Measurements from ENCODE around the gene GEMIN5.

DNA sequence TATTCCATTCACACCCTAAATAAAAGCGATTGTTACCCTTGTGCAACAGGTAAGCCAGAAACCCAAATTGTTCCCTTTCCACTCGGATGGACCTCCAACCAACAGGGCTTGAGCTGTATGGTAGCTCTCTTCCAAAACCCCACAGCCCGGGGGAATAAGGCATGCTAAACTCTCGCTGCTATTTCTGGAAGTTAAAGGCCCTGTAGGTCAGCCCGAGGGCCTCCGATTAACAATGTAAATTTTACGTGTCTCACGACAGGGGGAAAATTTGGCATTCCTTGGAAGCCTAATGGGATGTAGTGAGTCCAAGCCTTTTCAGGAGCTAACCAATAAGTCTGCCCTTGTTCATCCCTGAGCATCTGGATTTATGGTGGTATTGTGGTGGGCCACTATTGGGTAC, 53.6 kb downstream of the GEMIN5 start:
- TF ChIP-seq, protein P1, sequence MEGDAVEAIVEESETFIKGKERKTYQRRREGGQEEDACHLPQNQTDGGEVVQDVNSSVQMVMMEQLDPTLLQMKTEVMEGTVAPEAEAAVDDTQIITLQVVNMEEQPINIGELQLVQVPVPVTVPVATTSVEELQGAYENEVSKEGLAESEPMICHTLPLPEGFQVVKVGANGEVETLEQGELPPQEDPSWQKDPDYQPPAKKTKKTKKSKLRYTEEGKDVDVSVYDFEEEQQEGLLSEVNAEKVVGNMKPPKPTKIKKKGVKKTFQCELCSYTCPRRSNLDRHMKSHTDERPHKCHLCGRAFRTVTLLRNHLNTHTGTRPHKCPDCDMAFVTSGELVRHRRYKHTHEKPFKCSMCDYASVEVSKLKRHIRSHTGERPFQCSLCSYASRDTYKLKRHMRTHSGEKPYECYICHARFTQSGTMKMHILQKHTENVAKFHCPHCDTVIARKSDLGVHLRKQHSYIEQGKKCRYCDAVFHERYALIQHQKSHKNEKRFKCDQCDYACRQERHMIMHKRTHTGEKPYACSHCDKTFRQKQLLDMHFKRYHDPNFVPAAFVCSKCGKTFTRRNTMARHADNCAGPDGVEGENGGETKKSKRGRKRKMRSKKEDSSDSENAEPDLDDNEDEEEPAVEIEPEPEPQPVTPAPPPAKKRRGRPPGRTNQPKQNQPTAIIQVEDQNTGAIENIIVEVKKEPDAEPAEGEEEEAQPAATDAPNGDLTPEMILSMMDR (IDR thresholded peaks at IDR 0.05; ENCODE audit: insufficient read depth, low read length): no peak
- TF ChIP-seq POLR2AphosphoS5 (IDR thresholded peaks at IDR 0.05; ENCODE audit: low read depth): no peak

All from HL-60 (cell line).